VCaP (cell line): ENCODE data around the gene ZFYVE28.

Experiments
- H3K27ac ChIP-seq: fragments of 450-650 bp; 2 replicates; pipeline ENCODE4 v1.5.1; 2017
- TF ChIP-seq, protein P1 (sequence below): fragments of 450-650 bp; conservative IDR thresholded peaks from 2 replicates; pipeline ENCODE4 v1.5.1; 2017; ENCODE audit warnings: mild to moderate bottlenecking, moderate library complexity

Gene ZFYVE28

DNA sequence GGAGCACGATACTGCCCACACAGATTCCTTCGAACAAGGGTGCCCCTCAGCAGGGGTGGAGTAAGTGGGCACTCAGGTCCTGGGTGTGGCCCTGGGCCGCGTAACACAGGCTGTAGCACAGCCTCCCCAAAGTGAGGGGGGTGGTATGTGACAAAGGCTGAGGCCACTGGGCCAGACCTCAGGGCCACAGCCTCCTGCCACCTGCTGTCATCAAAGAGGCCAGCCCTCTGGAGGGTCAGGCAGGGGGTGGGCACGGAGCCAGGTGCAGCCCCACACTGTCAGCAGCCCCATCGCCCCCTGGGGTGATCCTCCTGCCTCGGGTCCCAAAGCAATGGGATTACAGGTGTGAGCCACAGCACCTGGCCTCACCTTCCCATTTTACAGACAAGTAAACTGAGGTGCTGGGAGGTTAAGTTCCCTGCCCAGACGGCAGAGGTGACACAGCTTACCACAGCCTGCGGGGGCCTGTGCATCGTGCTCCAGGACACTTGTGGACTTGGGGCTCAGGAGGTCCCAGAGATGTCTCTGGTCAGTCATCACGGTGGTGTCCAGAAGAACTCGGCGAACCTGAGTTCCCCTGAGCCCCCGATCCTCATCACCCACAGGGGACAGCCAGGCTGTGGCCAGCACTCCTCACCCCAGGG lies 129.0 kb downstream of the ZFYVE28 start:
- TF ChIP-seq, protein P1, sequence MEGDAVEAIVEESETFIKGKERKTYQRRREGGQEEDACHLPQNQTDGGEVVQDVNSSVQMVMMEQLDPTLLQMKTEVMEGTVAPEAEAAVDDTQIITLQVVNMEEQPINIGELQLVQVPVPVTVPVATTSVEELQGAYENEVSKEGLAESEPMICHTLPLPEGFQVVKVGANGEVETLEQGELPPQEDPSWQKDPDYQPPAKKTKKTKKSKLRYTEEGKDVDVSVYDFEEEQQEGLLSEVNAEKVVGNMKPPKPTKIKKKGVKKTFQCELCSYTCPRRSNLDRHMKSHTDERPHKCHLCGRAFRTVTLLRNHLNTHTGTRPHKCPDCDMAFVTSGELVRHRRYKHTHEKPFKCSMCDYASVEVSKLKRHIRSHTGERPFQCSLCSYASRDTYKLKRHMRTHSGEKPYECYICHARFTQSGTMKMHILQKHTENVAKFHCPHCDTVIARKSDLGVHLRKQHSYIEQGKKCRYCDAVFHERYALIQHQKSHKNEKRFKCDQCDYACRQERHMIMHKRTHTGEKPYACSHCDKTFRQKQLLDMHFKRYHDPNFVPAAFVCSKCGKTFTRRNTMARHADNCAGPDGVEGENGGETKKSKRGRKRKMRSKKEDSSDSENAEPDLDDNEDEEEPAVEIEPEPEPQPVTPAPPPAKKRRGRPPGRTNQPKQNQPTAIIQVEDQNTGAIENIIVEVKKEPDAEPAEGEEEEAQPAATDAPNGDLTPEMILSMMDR = no peak
- H3K27ac ChIP-seq = no peak overlapping the region

GRCh38 chr4:2288051-2288541 lies 130.3 kb downstream of the ZFYVE28 start:
- TF ChIP-seq, protein P1 = no peak

DNA sequence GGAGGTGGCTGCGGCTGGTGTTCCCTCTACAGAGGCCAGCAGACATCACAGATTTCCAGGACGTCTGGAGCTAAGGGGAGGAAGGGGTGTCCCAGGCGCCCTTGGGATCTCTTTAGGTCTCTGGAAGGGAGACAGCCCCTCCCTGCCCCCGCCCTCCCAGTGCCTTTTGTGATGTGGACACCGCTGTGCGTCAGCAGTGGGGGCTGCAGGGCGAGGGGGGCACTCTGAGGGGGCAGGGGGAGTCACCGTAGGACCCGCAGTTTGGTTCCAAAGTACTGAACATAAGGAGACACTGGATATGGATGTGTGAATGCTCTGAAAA lies 130.9 kb downstream of the ZFYVE28 start:
- 0 out of 2 replicates have a peak overlapping the region, but pooled peaks have one; percentile 22 for H3K27ac ChIP-seq
- TF ChIP-seq, protein P1 = no peak

More at GRCh38 chr4:2288051-2288541, 130.3 kb downstream of the ZFYVE28 start:
- H3K27ac ChIP-seq = no peak overlapping the region

DNA sequence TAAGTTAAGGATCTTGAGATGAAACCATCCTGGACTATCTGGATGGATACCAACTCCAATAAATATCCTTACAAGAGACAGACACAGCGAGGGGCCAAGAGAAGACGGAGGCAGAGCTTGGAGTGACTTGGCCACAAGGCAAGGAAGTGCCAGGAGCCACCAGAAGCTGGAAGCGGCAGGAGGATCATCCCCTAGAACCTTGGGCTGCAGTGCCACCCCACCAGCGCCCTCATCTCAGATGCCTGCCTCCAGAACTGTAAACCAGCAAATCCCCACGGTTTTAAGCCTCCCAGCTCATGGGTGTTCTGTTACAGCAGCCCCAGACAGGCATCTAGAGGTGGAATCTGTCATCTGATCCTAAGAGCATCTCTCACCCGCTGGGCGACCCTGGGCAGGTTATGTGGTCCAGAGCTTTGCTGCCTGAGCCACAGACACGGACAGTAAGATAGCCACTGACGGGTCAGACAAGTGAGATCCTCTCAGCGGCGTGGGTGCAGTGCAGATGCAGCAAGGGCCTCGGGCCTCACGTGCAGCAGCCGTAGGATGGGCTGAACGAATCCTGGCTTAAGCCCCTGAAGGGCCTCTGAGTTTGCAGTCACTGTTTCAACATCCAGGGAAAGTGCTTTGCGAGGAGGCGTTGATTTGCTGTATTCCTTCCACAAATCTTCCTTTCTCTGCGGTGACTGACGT lies 131.4 kb downstream of the ZFYVE28 start:
- TF ChIP-seq, protein P1 = no peak
- H3K27ac ChIP-seq = 0 out of 2 replicates have a peak overlapping the region, but pooled peaks have one; percentile 22

DNA sequence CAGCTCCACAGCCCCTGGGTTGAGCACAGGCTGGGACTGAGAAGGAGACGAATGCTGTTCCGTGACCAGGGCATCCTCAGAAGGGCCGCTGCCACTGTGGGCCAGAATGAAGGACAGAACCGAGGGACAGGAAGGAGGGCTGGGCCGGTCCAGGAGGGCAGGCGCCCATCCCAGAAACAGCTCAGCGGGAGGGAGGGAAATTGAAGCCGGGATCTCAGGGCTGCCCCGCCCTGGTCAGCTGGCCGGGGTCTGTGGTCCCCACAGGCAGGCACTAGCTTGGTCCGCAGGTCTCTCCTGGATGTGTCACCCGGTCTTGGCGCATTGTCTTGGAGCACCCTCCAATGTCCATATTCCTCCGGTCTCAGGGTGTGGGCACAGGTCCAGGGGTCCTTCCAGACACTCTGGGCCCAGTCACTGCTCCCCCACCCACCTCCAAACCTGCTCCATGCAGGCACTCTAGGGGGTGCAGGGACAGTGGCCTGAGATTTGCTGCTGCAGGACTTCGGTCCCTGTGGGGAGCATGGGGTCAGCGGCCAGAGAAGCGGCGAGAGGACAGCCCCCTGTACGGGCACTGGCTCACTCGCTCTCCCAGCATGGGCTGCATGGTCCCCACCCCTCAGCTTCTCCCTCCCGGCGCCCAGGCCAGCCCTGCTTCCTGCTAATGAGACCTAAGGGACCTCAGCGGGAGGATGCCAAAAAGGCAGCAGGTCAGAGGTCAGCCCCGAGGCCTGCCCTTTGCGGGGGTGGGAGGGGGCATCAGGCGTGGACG lies 132.6 kb downstream of the ZFYVE28 start:
- TF ChIP-seq, protein P1 = no peak
- 0 out of 2 replicates have a peak overlapping the region, but pooled peaks have one; percentile 22 for H3K27ac ChIP-seq

GRCh38 chr4:2284934-2285612 lies 133.4 kb downstream of the ZFYVE28 start:
- no peak overlapping the region for H3K27ac ChIP-seq
- TF ChIP-seq, protein P1 = no peak
